Measurements from ENCODE around the gene PDLIM5.

Gene PDLIM5

DNA sequence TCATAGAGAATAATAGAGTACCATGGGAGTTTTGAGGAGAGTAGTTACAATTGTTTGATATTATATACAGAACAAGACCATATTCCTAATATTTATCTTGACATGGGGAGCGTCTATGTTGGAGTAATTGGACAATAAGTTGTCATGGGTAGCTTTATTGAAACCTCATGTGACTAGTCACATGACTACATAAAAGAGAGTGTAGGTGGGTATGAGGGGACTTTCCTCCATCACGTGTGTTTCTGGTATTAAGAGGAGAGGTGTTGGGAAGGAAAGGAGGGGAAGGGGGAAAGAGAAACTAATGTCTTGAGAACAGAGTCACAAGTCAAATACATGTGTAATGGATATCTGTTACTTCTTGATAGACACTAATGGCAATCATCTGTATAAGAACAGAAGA, 33.1 kb downstream of the PDLIM5 start:
- TF ChIP-seq ZNF8 (CRISPR knock-in tag; IDR thresholded peaks at IDR 0.05) (no peak), ZNF565 (CRISPR knock-in tag; conservative IDR thresholded peaks at IDR 0.05; ENCODE audit: low read depth) (no peak), SNAI2 (CRISPR knock-in tag; IDR thresholded peaks at IDR 0.05) (no peak), GLIS3 (CRISPR knock-in tag; IDR thresholded peaks at IDR 0.05) (no peak), ZFP3 (CRISPR knock-in tag; IDR thresholded peaks at IDR 0.05) (no peak), PPARA (CRISPR knock-in tag; IDR thresholded peaks at IDR 0.05; ENCODE audit: borderline replicate concordance) (no peak)
- TF ChIP-seq, protein P1, sequence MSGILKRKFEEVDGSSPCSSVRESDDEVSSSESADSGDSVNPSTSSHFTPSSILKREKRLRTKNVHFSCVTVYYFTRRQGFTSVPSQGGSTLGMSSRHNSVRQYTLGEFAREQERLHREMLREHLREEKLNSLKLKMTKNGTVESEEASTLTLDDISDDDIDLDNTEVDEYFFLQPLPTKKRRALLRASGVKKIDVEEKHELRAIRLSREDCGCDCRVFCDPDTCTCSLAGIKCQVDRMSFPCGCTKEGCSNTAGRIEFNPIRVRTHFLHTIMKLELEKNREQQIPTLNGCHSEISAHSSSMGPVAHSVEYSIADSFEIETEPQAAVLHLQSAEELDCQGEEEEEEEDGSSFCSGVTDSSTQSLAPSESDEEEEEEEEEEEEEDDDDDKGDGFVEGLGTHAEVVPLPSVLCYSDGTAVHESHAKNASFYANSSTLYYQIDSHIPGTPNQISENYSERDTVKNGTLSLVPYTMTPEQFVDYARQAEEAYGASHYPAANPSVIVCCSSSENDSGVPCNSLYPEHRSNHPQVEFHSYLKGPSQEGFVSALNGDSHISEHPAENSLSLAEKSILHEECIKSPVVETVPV (CRISPR knock-in tag; IDR thresholded peaks at IDR 0.05): no peak
- TF ChIP-seq, protein P2, sequence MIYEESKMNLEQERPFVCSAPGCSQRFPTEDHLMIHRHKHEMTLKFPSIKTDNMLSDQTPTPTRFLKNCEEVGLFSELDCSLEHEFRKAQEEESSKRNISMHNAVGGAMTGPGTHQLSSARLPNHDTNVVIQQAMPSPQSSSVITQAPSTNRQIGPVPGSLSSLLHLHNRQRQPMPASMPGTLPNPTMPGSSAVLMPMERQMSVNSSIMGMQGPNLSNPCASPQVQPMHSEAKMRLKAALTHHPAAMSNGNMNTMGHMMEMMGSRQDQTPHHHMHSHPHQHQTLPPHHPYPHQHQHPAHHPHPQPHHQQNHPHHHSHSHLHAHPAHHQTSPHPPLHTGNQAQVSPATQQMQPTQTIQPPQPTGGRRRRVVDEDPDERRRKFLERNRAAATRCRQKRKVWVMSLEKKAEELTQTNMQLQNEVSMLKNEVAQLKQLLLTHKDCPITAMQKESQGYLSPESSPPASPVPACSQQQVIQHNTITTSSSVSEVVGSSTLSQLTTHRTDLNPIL (CRISPR knock-in tag; IDR thresholded peaks at IDR 0.05; ENCODE audit: low read depth): no peak
- no peak for ATAC-seq

DNA sequence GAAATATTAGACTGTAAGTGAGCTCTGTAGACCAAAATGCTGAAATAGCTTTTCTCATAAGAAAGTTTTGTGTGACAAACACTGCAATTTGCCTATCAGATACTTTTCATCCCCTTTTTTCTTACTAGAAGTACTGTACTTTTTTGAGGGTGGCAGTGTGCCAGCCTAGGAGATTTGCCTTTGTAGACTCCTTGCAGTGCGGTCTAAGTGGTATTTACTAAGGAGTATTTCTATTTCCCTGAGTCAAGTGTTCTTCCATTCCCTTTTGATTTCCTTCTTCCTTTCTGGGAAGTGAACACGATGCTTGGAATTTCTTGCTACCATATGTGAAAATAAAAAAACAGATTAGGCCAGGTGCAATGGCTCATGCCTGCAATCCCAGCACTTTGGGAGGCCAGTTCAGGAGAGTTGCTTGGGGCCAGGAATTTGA, 34.6 kb downstream of the PDLIM5 start:
- TF ChIP-seq ISL1 (CRISPR knock-in tag; IDR thresholded peaks at IDR 0.05) (no peak), ZFP30 (CRISPR knock-in tag; IDR thresholded peaks at IDR 0.05) (no peak), OSR1 (CRISPR knock-in tag; IDR thresholded peaks at IDR 0.05) (no peak), ARNTL (CRISPR knock-in tag; IDR thresholded peaks at IDR 0.05; ENCODE audit: borderline replicate concordance, low read depth) (no peak), RARB (CRISPR knock-in tag; IDR thresholded peaks at IDR 0.05) (no peak), GLIS3 (CRISPR knock-in tag; IDR thresholded peaks at IDR 0.05) (no peak), ESRRG (CRISPR knock-in tag; IDR thresholded peaks at IDR 0.05) (no peak), ZNF8 (CRISPR knock-in tag; IDR thresholded peaks at IDR 0.05) (no peak), ZNF70 (CRISPR knock-in tag; IDR thresholded peaks at IDR 0.05) (no peak), TOX (CRISPR knock-in tag; IDR thresholded peaks at IDR 0.05; ENCODE audit: borderline replicate concordance) (no peak)
- TF ChIP-seq, protein P2 (CRISPR knock-in tag; IDR thresholded peaks at IDR 0.05; ENCODE audit: low read depth): no peak
- TF ChIP-seq, protein P3, sequence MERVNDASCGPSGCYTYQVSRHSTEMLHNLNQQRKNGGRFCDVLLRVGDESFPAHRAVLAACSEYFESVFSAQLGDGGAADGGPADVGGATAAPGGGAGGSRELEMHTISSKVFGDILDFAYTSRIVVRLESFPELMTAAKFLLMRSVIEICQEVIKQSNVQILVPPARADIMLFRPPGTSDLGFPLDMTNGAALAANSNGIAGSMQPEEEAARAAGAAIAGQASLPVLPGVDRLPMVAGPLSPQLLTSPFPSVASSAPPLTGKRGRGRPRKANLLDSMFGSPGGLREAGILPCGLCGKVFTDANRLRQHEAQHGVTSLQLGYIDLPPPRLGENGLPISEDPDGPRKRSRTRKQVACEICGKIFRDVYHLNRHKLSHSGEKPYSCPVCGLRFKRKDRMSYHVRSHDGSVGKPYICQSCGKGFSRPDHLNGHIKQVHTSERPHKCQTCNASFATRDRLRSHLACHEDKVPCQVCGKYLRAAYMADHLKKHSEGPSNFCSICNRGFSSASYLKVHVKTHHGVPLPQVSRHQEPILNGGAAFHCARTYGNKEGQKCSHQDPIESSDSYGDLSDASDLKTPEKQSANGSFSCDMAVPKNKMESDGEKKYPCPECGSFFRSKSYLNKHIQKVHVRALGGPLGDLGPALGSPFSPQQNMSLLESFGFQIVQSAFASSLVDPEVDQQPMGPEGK (CRISPR knock-in tag; IDR thresholded peaks at IDR 0.05; ENCODE audit: borderline replicate concordance): no peak
- TF ChIP-seq, protein P4, sequence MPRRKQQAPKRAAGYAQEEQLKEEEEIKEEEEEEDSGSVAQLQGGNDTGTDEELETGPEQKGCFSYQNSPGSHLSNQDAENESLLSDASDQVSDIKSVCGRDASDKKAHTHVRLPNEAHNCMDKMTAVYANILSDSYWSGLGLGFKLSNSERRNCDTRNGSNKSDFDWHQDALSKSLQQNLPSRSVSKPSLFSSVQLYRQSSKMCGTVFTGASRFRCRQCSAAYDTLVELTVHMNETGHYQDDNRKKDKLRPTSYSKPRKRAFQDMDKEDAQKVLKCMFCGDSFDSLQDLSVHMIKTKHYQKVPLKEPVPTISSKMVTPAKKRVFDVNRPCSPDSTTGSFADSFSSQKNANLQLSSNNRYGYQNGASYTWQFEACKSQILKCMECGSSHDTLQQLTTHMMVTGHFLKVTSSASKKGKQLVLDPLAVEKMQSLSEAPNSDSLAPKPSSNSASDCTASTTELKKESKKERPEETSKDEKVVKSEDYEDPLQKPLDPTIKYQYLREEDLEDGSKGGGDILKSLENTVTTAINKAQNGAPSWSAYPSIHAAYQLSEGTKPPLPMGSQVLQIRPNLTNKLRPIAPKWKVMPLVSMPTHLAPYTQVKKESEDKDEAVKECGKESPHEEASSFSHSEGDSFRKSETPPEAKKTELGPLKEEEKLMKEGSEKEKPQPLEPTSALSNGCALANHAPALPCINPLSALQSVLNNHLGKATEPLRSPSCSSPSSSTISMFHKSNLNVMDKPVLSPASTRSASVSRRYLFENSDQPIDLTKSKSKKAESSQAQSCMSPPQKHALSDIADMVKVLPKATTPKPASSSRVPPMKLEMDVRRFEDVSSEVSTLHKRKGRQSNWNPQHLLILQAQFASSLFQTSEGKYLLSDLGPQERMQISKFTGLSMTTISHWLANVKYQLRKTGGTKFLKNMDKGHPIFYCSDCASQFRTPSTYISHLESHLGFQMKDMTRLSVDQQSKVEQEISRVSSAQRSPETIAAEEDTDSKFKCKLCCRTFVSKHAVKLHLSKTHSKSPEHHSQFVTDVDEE (CRISPR knock-in tag; IDR thresholded peaks at IDR 0.05): no peak

DNA sequence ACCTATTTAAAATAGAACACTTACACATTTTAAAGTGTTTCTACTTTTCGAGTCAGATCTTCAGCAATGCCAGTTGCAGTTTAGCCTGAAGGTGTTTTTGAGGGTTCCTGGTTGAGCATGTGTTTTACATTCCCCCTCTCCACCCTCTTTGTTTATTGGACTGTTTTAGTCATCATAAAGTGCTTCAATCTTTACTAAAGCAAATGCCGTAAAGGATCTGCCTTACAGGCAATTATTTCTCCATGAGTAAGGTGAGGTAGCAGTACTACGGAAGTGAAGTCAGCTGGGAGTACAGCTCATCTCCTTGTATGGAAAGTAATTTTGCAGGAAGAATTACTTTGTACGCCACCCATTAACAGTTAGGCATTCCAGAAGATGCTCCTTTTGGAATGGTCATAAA, 36.9 kb downstream of the PDLIM5 start:
- TF ChIP-seq ZNF8 (CRISPR knock-in tag; IDR thresholded peaks at IDR 0.05): no peak
- no peak for TF ChIP-seq TOX (CRISPR knock-in tag; IDR thresholded peaks at IDR 0.05; ENCODE audit: borderline replicate concordance)
- TF ChIP-seq, protein P1 (CRISPR knock-in tag; IDR thresholded peaks at IDR 0.05): no peak
- TF ChIP-seq BACH2 (CRISPR knock-in tag; IDR thresholded peaks at IDR 0.05; ENCODE audit: borderline replicate concordance): no peak
- TF ChIP-seq, protein P4 (CRISPR knock-in tag; IDR thresholded peaks at IDR 0.05): no peak
- no peak for TF ChIP-seq CSDC2 (CRISPR knock-in tag; IDR thresholded peaks at IDR 0.05)
- no peak for TF ChIP-seq ZNF70 (CRISPR knock-in tag; IDR thresholded peaks at IDR 0.05)
- no peak for TF ChIP-seq ZNF565 (CRISPR knock-in tag; conservative IDR thresholded peaks at IDR 0.05; ENCODE audit: low read depth)
- TF ChIP-seq, protein P2 (CRISPR knock-in tag; IDR thresholded peaks at IDR 0.05; ENCODE audit: low read depth): no peak
- no peak for TF ChIP-seq ZFP3 (CRISPR knock-in tag; IDR thresholded peaks at IDR 0.05)
- no peak for TF ChIP-seq ZC3H10 (CRISPR knock-in tag; IDR thresholded peaks at IDR 0.05)
- TF ChIP-seq ISL1 (CRISPR knock-in tag; IDR thresholded peaks at IDR 0.05): no peak
- TF ChIP-seq PPARA (CRISPR knock-in tag; IDR thresholded peaks at IDR 0.05; ENCODE audit: borderline replicate concordance): no peak
- TF ChIP-seq ZFP30 (CRISPR knock-in tag; IDR thresholded peaks at IDR 0.05): no peak
- no peak for TF ChIP-seq ARNTL (CRISPR knock-in tag; IDR thresholded peaks at IDR 0.05; ENCODE audit: borderline replicate concordance, low read depth)
- no peak for TF ChIP-seq SNAI2 (CRISPR knock-in tag; IDR thresholded peaks at IDR 0.05)
- TF ChIP-seq RARB (CRISPR knock-in tag; IDR thresholded peaks at IDR 0.05): no peak
- TF ChIP-seq OSR1 (CRISPR knock-in tag; IDR thresholded peaks at IDR 0.05): no peak

More for the DNA sequence above, 34.6 kb downstream of the PDLIM5 start:
- ATAC-seq: no peak

More for the DNA sequence above, 36.9 kb downstream of the PDLIM5 start:
- ATAC-seq: no peak; the same call in 2 of the 3 replicates

All from SK-N-SH treated with all-trans-retinoic acid at 6 μM for 48 hours (cell line).